ENCODE results near the gene PCNX1.

PCNX1 gene

GRCh38 chr14:70916799-70917198 is 9.5 kb downstream of the PCNX1 start:
- H3K4me3 ChIP-seq (ENCODE audit: insufficient read depth, low read depth, low read length), result no peak overlapping the region
- no peaks in the 10 kb centered on the region for H3K9me3 ChIP-seq (ENCODE audit: control insufficient read depth, low read length)
- H3K27me3 ChIP-seq (ENCODE audit: control insufficient read depth, insufficient read depth, low read length, poor library complexity, severe bottlenecking), result no peaks in the 10 kb centered on the region
- WGBS, 2 experiments, result 91 to 96% methylated on average over 4 of the region's 4 CpGs
- H3K27ac ChIP-seq (ENCODE audit: insufficient read depth, low read depth, low read length, poor library complexity, severe bottlenecking), result no peak overlapping the region
- H3K36me3 ChIP-seq (ENCODE audit: control insufficient read depth, insufficient read depth, low read length), result peaks cover 7% of the 10 kb centered on the region
- peaks cover 3% of the 10 kb centered on the region for H3K4me1 ChIP-seq (ENCODE audit: control insufficient read depth, insufficient read depth, low read length)

- peaks cover 7% of the 10 kb centered on the region for H3K36me3 ChIP-seq (ENCODE audit: control insufficient read depth, insufficient read depth, low read length)
- no peaks in the 10 kb centered on the region for H3K4me1 ChIP-seq (ENCODE audit: control insufficient read depth, insufficient read depth, low read length)
- no peaks in the 10 kb centered on the region for H3K9me3 ChIP-seq (ENCODE audit: control insufficient read depth, low read length)
- 96 to 100% methylated on average over 1 of the region's 1 CpG for WGBS, 2 experiments
- no peaks in the 10 kb centered on the region for H3K27me3 ChIP-seq (ENCODE audit: control insufficient read depth, insufficient read depth, low read length, poor library complexity, severe bottlenecking)
- no peak overlapping the region for H3K27ac ChIP-seq (ENCODE audit: insufficient read depth, low read depth, low read length, poor library complexity, severe bottlenecking)
- no peak overlapping the region for H3K4me3 ChIP-seq (ENCODE audit: insufficient read depth, low read depth, low read length)
Measured at GRCh38 chr14:70917633-70918032, 10.4 kb downstream of the PCNX1 start.

GRCh38 chr14:70919774-70920173 is 12.5 kb downstream of the PCNX1 start:
- Histone ChIP-seq H3K9me3 (ENCODE audit: control insufficient read depth, low read length) (no peaks in the 10 kb centered on the region), H3K36me3 (ENCODE audit: control insufficient read depth, insufficient read depth, low read length) (peaks cover 7% of the 10 kb centered on the region), H3K27ac (ENCODE audit: insufficient read depth, low read depth, low read length, poor library complexity, severe bottlenecking) (no peak overlapping the region), H3K27me3 (ENCODE audit: control insufficient read depth, insufficient read depth, low read length, poor library complexity, severe bottlenecking) (no peaks in the 10 kb centered on the region), H3K4me1 (ENCODE audit: control insufficient read depth, insufficient read depth, low read length) (no peaks in the 10 kb centered on the region), H3K4me3 (ENCODE audit: insufficient read depth, low read depth, low read length) (no peak overlapping the region)
- 40 to 47% methylated on average over 3 of the region's 3 CpGs for WGBS, 2 experiments

GRCh38 chr14:70920608-70921007 is 13.3 kb downstream of the PCNX1 start:
- no peaks in the 10 kb centered on the region for H3K9me3 ChIP-seq (ENCODE audit: control insufficient read depth, low read length)
- no peaks in the 10 kb centered on the region for H3K4me1 ChIP-seq (ENCODE audit: control insufficient read depth, insufficient read depth, low read length)
- no peaks in the 10 kb centered on the region for H3K27me3 ChIP-seq (ENCODE audit: control insufficient read depth, insufficient read depth, low read length, poor library complexity, severe bottlenecking)
- WGBS, 2 experiments, result 100% methylated on average over 1 of the region's 1 CpG; no CpG with 5 or more reads in 1 of the 2 experiments
- H3K4me3 ChIP-seq (ENCODE audit: insufficient read depth, low read depth, low read length), result no peak overlapping the region
- H3K36me3 ChIP-seq (ENCODE audit: control insufficient read depth, insufficient read depth, low read length), result peaks cover 7% of the 10 kb centered on the region
- H3K27ac ChIP-seq (ENCODE audit: insufficient read depth, low read depth, low read length, poor library complexity, severe bottlenecking), result no peak overlapping the region

GRCh38 chr14:70921669-70922068 is 14.4 kb downstream of the PCNX1 start:
- Histone ChIP-seq H3K27ac (ENCODE audit: insufficient read depth, low read depth, low read length, poor library complexity, severe bottlenecking) (no peak overlapping the region), H3K4me3 (ENCODE audit: insufficient read depth, low read depth, low read length) (no peak overlapping the region), H3K36me3 (ENCODE audit: control insufficient read depth, insufficient read depth, low read length) (peaks cover 4% of the 10 kb centered on the region), H3K4me1 (ENCODE audit: control insufficient read depth, insufficient read depth, low read length) (peaks cover 8% of the 10 kb centered on the region), H3K27me3 (ENCODE audit: control insufficient read depth, insufficient read depth, low read length, poor library complexity, severe bottlenecking) (no peaks in the 10 kb centered on the region), H3K9me3 (ENCODE audit: control insufficient read depth, low read length) (no peaks in the 10 kb centered on the region)
- 100% methylated on average over 1 of the region's 1 CpG for WGBS, 2 experiments

- Histone ChIP-seq H3K9me3 (ENCODE audit: control insufficient read depth, low read length) (no peaks in the 10 kb centered on the region), H3K27ac (ENCODE audit: insufficient read depth, low read depth, low read length, poor library complexity, severe bottlenecking) (no peak overlapping the region), H3K36me3 (ENCODE audit: control insufficient read depth, insufficient read depth, low read length) (no peaks in the 10 kb centered on the region), H3K4me1 (ENCODE audit: control insufficient read depth, insufficient read depth, low read length) (peaks cover 8% of the 10 kb centered on the region), H3K4me3 (ENCODE audit: insufficient read depth, low read depth, low read length) (no peak overlapping the region), H3K27me3 (ENCODE audit: control insufficient read depth, insufficient read depth, low read length, poor library complexity, severe bottlenecking) (no peaks in the 10 kb centered on the region)
- 90 to 93% methylated on average over 2 of the region's 2 CpGs for WGBS, 2 experiments
Measured at GRCh38 chr14:70924521-70924920, 17.3 kb downstream of the PCNX1 start.

GRCh38 chr14:70926235-70926830 is 19.1 kb downstream of the PCNX1 start:
- H3K36me3 ChIP-seq (ENCODE audit: control insufficient read depth, insufficient read depth, low read length), result no peaks in the 10 kb centered on the region
- H3K27me3 ChIP-seq (ENCODE audit: control insufficient read depth, insufficient read depth, low read length, poor library complexity, severe bottlenecking), result no peaks in the 10 kb centered on the region
- 85 to 95% methylated on average over 5 of the region's 5 CpGs for WGBS, 2 experiments
- no peak overlapping the region for H3K27ac ChIP-seq (ENCODE audit: insufficient read depth, low read depth, low read length, poor library complexity, severe bottlenecking)
- H3K9me3 ChIP-seq (ENCODE audit: control insufficient read depth, low read length), result no peaks in the 10 kb centered on the region
- peaks cover 8% of the 10 kb centered on the region for H3K4me1 ChIP-seq (ENCODE audit: control insufficient read depth, insufficient read depth, low read length)
- H3K4me3 ChIP-seq (ENCODE audit: insufficient read depth, low read depth, low read length), result no peak overlapping the region

- Histone ChIP-seq H3K27ac (ENCODE audit: insufficient read depth, low read depth, low read length, poor library complexity, severe bottlenecking) (no peak overlapping the region), H3K9me3 (ENCODE audit: control insufficient read depth, low read length) (no peaks in the 10 kb centered on the region), H3K4me3 (ENCODE audit: insufficient read depth, low read depth, low read length) (no peak overlapping the region), H3K4me1 (ENCODE audit: control insufficient read depth, insufficient read depth, low read length) (peaks cover 5% of the 10 kb centered on the region), H3K36me3 (ENCODE audit: control insufficient read depth, insufficient read depth, low read length) (no peaks in the 10 kb centered on the region), H3K27me3 (ENCODE audit: control insufficient read depth, insufficient read depth, low read length, poor library complexity, severe bottlenecking) (no peaks in the 10 kb centered on the region)
Measured at GRCh38 chr14:70931008-70931407, 23.7 kb downstream of the PCNX1 start.

GRCh38 chr14:70934084-70934483 is 26.8 kb downstream of the PCNX1 start:
- no peaks in the 10 kb centered on the region for H3K4me1 ChIP-seq (ENCODE audit: control insufficient read depth, insufficient read depth, low read length)

GRCh38 chr14:70934502-70935134 is 27.4 kb downstream of the PCNX1 start:
- no peak overlapping the region for H3K4me3 ChIP-seq (ENCODE audit: insufficient read depth, low read depth, low read length)
- 92 to 96% methylated on average over 2 of the region's 2 CpGs for whole genome bisulfite sequencing, 2 experiments
- no peaks in the 10 kb centered on the region for H3K27me3 ChIP-seq (ENCODE audit: control insufficient read depth, insufficient read depth, low read length, poor library complexity, severe bottlenecking)
- H3K36me3 ChIP-seq (ENCODE audit: control insufficient read depth, insufficient read depth, low read length), result no peaks in the 10 kb centered on the region
- no peaks in the 10 kb centered on the region for H3K9me3 ChIP-seq (ENCODE audit: control insufficient read depth, low read length)
- H3K27ac ChIP-seq (ENCODE audit: insufficient read depth, low read depth, low read length, poor library complexity, severe bottlenecking), result no peak overlapping the region
- no peaks in the 10 kb centered on the region for H3K4me1 ChIP-seq (ENCODE audit: control insufficient read depth, insufficient read depth, low read length)

More at GRCh38 chr14:70934084-70934483, 26.8 kb downstream of the PCNX1 start:
- no peaks in the 10 kb centered on the region for H3K36me3 ChIP-seq (ENCODE audit: control insufficient read depth, insufficient read depth, low read length)
- WGBS, 2 experiments, result 93 to 98% methylated on average over 4 to 5 of the region's 5 CpGs
- H3K27ac ChIP-seq (ENCODE audit: insufficient read depth, low read depth, low read length, poor library complexity, severe bottlenecking), result no peak overlapping the region
- no peaks in the 10 kb centered on the region for H3K27me3 ChIP-seq (ENCODE audit: control insufficient read depth, insufficient read depth, low read length, poor library complexity, severe bottlenecking)
- no peak overlapping the region for H3K4me3 ChIP-seq (ENCODE audit: insufficient read depth, low read depth, low read length)
- no peaks in the 10 kb centered on the region for H3K9me3 ChIP-seq (ENCODE audit: control insufficient read depth, low read length)
